Central memory CD8-positive, alpha-beta T cell (primary cell): ENCODE data around the gene AHDC1.
A peak's percentile ranks its signal among the peaks of the same experiment; 100 is the strongest.
"Not testable (repeated sequence)": the region's sequence is repeated elsewhere in the genome, so short reads cannot be mapped to it uniquely, and the experiment has no call there.

Experiments used
- ATAC-seq: fragments of 150-1000 bp; cut with Tn5 transposase; replicated peaks from 2 replicates; pipeline ENCODE4 v1.10.0; 2022; ENCODE audit warnings: mild to moderate bottlenecking, moderate FRiP score, moderate number of reproducible peaks; ENCODE audit not compliant: poor library complexity, severe bottlenecking; ENCODE audit errors: extremely low read depth
- DNase-seq, 2 donors: peaks; one replicate each; pipeline ENCODE4 v3.0.0; 2021; ENCODE audit warnings: low spot score in 2 of 2
- H3K27ac Mint-ChIP-seq: one replicate; pipeline ENCODE4 v1.8.0; 2022; ENCODE audit warnings: low read depth, mild to moderate bottlenecking, moderate library complexity, mixed read lengths
- H3K27me3 Mint-ChIP-seq: one replicate; pipeline ENCODE4 v1.8.0; 2022; ENCODE audit warnings: mixed read lengths
- H3K36me3 Mint-ChIP-seq: one replicate; pipeline ENCODE4 v1.8.0; 2022; ENCODE audit warnings: mild to moderate bottlenecking, moderate library complexity, mixed read lengths; ENCODE audit not compliant: insufficient read depth
- H3K4me1 Mint-ChIP-seq: one replicate; pipeline ENCODE4 v1.8.0; 2022; ENCODE audit warnings: mixed read lengths
- H3K4me3 Mint-ChIP-seq: one replicate; pipeline ENCODE4 v1.8.0; 2022; ENCODE audit warnings: mild to moderate bottlenecking, moderate library complexity, mixed read lengths
- H3K9me3 Mint-ChIP-seq: one replicate; pipeline ENCODE4 v1.8.0; 2022; ENCODE audit warnings: mixed read lengths

AHDC1 gene

GRCh38 chr1:27548136-27548853 lies 55.6 kb downstream of the AHDC1 start:
- H3K9me3 Mint-ChIP-seq, result no peaks in the 10 kb centered on the region
- H3K27me3 Mint-ChIP-seq, result no peaks in the 10 kb centered on the region
- H3K4me1 Mint-ChIP-seq, result peaks cover 5% of the 10 kb centered on the region
- no peak overlapping the region for H3K27ac Mint-ChIP-seq
- ATAC-seq, result no peak
- H3K36me3 Mint-ChIP-seq, result peaks cover 6% of the 10 kb centered on the region
- H3K4me3 Mint-ChIP-seq, result no peak overlapping the region
- DNase-seq, result no peak

GRCh38 chr1:27547220-27548116 lies 56.5 kb downstream of the AHDC1 start:
- peak overlapping the region; percentile 60 for H3K27ac Mint-ChIP-seq
- no peak for ATAC-seq

GRCh38 chr1:27545876-27546275 lies 58.1 kb downstream of the AHDC1 start:
- ATAC-seq (no peak), DNase-seq (no peak)
- Mint-ChIP-seq H3K27ac (no peak overlapping the region), H3K4me3 (no peak overlapping the region), H3K36me3 (peaks cover 4% of the 10 kb centered on the region), H3K27me3 (no peaks in the 10 kb centered on the region), H3K4me1 (peaks cover 5% of the 10 kb centered on the region), H3K9me3 (no peaks in the 10 kb centered on the region)

More at GRCh38 chr1:27547220-27548116, 56.5 kb downstream of the AHDC1 start:
- Mint-ChIP-seq H3K27me3 (no peaks in the 10 kb centered on the region), H3K4me3 (no peak overlapping the region), H3K9me3 (no peaks in the 10 kb centered on the region), H3K4me1 (peaks cover 5% of the 10 kb centered on the region), H3K36me3 (peaks cover 8% of the 10 kb centered on the region)
- DNase-seq, result no peak

- Mint-ChIP-seq H3K4me3 (no peak overlapping the region), H3K9me3 (no peaks in the 10 kb centered on the region), H3K4me1 (peaks cover 10% of the 10 kb centered on the region), H3K36me3 (peaks cover 3% of the 10 kb centered on the region), H3K27ac (peak overlapping the region; percentile 75), H3K27me3 (no peaks in the 10 kb centered on the region)
- no peak for DNase-seq
- ATAC-seq, result no peak
Observed at GRCh38 chr1:27545271-27545670, 58.7 kb downstream of the AHDC1 start.

GRCh38 chr1:27544834-27545233 lies 59.1 kb downstream of the AHDC1 start:
- no peaks in the 10 kb centered on the region for H3K9me3 Mint-ChIP-seq
- H3K27me3 Mint-ChIP-seq, result no peaks in the 10 kb centered on the region
- ATAC-seq (no peak), DNase-seq (no peak)
- H3K36me3 Mint-ChIP-seq, result peaks cover 5% of the 10 kb centered on the region
- H3K4me3 Mint-ChIP-seq, result no peak overlapping the region
- H3K27ac Mint-ChIP-seq, result peak overlapping the region; percentile 75
- peaks cover 14% of the 10 kb centered on the region for H3K4me1 Mint-ChIP-seq

GRCh38 chr1:27543284-27543683 lies 60.7 kb downstream of the AHDC1 start:
- H3K36me3 Mint-ChIP-seq, result peaks cover 5% of the 10 kb centered on the region
- no peak for DNase-seq
- peak overlapping the region; percentile 19 for H3K27ac Mint-ChIP-seq
- H3K4me1 Mint-ChIP-seq, result peaks cover 18% of the 10 kb centered on the region
- no peaks in the 10 kb centered on the region for H3K27me3 Mint-ChIP-seq
- ATAC-seq, result no peak
- H3K4me3 Mint-ChIP-seq, result no peak overlapping the region
- no peaks in the 10 kb centered on the region for H3K9me3 Mint-ChIP-seq

- no peak for DNase-seq
Observed at GRCh38 chr1:27542463-27543273, 61.3 kb downstream of the AHDC1 start.

GRCh38 chr1:27539901-27540861 lies 63.8 kb downstream of the AHDC1 start:
- no peak overlapping the region for H3K4me3 Mint-ChIP-seq
- no peaks in the 10 kb centered on the region for H3K9me3 Mint-ChIP-seq
- DNase-seq (no peak), ATAC-seq (no peak)
- peak overlapping the region; percentile 46 for H3K27ac Mint-ChIP-seq
- H3K27me3 Mint-ChIP-seq, result no peaks in the 10 kb centered on the region
- peaks cover 13% of the 10 kb centered on the region for H3K4me1 Mint-ChIP-seq
- H3K36me3 Mint-ChIP-seq, result peaks cover 8% of the 10 kb centered on the region

More at GRCh38 chr1:27542463-27543273, 61.3 kb downstream of the AHDC1 start:
- H3K9me3 Mint-ChIP-seq, result no peaks in the 10 kb centered on the region
- no peak overlapping the region for H3K4me3 Mint-ChIP-seq
- no peak for ATAC-seq
- peaks cover 5% of the 10 kb centered on the region for H3K36me3 Mint-ChIP-seq
- no peaks in the 10 kb centered on the region for H3K27me3 Mint-ChIP-seq
- peaks cover 18% of the 10 kb centered on the region for H3K4me1 Mint-ChIP-seq
- H3K27ac Mint-ChIP-seq, result peak overlapping the region; percentile 14

- no peak for ATAC-seq
- Mint-ChIP-seq H3K27ac (no peak overlapping the region), H3K27me3 (no peaks in the 10 kb centered on the region), H3K4me3 (no peak overlapping the region), H3K4me1 (peaks cover 13% of the 10 kb centered on the region), H3K36me3 (peaks cover 8% of the 10 kb centered on the region), H3K9me3 (no peaks in the 10 kb centered on the region)
- DNase-seq, result no peak
Observed at GRCh38 chr1:27538793-27539192, 65.2 kb downstream of the AHDC1 start.

- H3K9me3 Mint-ChIP-seq, H3K4me3 Mint-ChIP-seq, H3K27me3 Mint-ChIP-seq, H3K27ac Mint-ChIP-seq, DNase-seq, ATAC-seq: not testable (repeated sequence)
- Mint-ChIP-seq H3K4me1 (peaks cover 14% of the 10 kb centered on the region), H3K36me3 (peaks cover 10% of the 10 kb centered on the region)
Observed at GRCh38 chr1:27538305-27538676, 65.7 kb downstream of the AHDC1 start.

GRCh38 chr1:27536767-27537166 lies 67.2 kb downstream of the AHDC1 start:
- Mint-ChIP-seq H3K4me3 (no peak overlapping the region), H3K27ac (no peak overlapping the region), H3K4me1 (peaks cover 29% of the 10 kb centered on the region), H3K27me3 (no peaks in the 10 kb centered on the region), H3K36me3 (peaks cover 9% of the 10 kb centered on the region), H3K9me3 (no peaks in the 10 kb centered on the region)
- no peak for ATAC-seq
- no peak for DNase-seq
